HG03135 (cell line): ENCODE results near the gene PHACTR1.

Experiments used
- ATAC-seq: cut with Tn5 transposase; IDR thresholded peaks from one replicate; pipeline ENCODE4 v1.9.1; 2021; ENCODE audit warnings: mild to moderate bottlenecking, moderate library complexity; ENCODE audit not compliant: unreplicated experiment

Gene PHACTR1

GRCh38 chr6:12844284-12845223, 128.0 kb downstream of the PHACTR1 start:
- no peak for ATAC-seq

- ATAC-seq, result no peak
Measured at GRCh38 chr6:12845224-12846004, 128.8 kb downstream of the PHACTR1 start.

GRCh38 chr6:12848964-12849808, 132.6 kb downstream of the PHACTR1 start:
- no peak for ATAC-seq

- no peak for ATAC-seq
Measured at GRCh38 chr6:12849809-12850198, 133.2 kb downstream of the PHACTR1 start.

GRCh38 chr6:12851123-12851695, 134.6 kb downstream of the PHACTR1 start:
- no peak for ATAC-seq

- ATAC-seq, result no peak
Measured at GRCh38 chr6:12861603-12862002, 145.0 kb downstream of the PHACTR1 start.

GRCh38 chr6:12865117-12865516, 148.6 kb downstream of the PHACTR1 start:
- no peak for ATAC-seq

- no peak for ATAC-seq
Measured at GRCh38 chr6:12865671-12866181, 149.2 kb downstream of the PHACTR1 start.

GRCh38 chr6:12866422-12867029, 150.0 kb downstream of the PHACTR1 start:
- ATAC-seq, result no peak

DNA sequence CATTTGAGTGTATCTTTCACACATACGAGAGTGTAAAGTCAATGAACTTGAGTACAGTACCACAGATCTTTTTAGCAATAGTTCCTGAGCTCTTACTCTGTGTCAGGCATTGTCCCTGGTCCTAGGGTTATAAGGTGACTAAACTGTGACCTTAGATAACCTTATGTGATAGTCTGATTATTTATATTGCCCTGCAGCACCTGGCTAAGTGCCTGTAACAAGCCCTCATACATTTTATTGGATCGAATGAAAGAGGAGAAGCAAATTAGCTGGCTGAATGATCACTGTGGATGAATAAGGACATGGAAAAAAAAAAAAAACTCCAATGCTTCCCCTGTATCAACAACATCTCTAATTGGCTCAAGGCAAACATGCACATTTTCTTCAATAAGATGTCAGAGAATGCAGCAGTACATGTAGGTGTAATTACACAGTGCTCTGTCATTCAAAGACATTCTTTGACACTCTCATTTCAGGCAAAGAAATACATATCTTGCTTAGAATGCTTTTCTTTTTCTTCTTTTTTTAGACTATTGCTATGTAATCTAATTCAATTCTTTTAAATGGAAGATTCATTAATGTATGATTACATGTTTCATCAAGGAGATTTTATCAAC, 153.4 kb downstream of the PHACTR1 start:
- ATAC-seq, result no peak

DNA sequence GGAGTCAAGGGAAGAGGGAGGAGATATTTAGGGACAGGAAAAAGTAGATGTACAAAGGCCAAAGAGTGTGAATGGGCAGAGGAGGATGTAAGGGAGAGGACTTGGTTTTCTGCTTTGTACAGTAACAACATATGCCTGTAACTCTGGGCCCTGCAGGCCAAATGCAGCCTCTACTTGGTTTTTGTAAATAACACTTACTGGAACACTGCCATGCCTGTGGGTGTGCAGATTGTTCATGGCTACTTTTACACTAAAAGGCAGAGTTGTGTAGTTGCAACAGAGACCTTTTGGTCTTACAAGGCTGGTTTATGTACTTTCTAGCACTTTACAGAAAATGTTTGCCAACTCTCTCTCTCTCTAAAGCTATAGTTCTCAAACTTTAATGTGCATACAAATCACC, 157.1 kb downstream of the PHACTR1 start:
- no peak for ATAC-seq

- ATAC-seq, result no peak
Measured at GRCh38 chr6:12875051-12875450, 158.5 kb downstream of the PHACTR1 start.

GRCh38 chr6:12878741-12879140, 162.2 kb downstream of the PHACTR1 start:
- ATAC-seq, result no peak

GRCh38 chr6:12882761-12883290, 166.3 kb downstream of the PHACTR1 start:
- no peak for ATAC-seq

DNA sequence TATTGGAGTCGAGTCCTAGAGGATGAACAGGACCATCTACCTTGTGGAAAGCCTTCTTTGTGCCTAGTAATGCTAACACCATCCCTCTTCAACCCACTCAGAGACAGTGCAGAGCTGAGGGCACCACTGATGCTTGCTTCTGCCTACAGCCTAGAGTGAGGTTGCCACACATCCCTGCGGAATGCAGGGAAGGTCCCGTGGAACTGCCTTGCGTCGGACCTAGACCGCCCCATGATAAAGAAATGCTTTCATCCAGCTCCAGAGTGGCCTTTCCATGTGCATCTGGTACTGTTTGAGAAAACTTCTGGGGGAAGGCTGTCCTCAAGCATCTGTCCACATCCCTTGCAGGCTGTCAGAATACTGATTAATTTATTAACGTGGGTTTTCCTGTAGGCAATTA, 168.4 kb downstream of the PHACTR1 start:
- ATAC-seq, result no peak

DNA sequence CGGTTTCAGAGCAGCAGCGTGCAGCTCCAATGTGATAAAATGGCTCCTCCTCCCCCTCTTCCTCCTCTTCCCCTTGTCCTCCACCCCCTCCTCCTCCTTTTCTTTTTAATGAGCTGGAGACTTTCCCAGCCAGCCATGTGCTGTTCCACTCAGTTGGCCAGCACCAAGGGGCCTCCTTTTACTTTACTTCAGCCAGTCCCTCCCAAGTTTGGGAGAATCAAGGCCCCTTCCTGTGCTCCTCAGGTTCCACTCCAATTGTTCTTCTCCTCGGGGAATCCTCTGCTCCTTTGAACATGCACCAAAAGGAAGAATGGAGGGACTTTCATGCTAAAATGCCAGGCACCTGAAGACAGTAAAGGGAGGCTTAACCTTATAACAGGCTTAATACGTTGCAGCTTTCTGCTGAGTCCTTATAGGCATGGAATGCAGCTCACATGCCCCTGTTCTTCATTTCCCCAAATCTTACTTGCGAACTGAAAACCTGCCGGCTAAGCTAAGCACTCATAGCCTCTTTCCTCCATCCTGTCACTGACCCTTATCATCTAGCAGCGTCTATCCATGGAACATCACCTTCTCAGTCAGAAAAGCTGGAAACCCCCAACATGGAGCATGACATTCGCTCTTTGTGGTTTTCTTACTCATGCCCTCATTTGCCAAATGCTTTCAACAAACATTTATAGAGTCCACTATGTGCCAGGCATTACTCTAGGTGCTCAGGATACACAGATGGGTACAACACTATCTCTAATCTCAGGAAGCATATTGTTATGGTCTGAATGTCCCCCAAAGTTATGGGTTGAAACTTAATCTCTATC, 170.6 kb downstream of the PHACTR1 start:
- no peak for ATAC-seq

DNA sequence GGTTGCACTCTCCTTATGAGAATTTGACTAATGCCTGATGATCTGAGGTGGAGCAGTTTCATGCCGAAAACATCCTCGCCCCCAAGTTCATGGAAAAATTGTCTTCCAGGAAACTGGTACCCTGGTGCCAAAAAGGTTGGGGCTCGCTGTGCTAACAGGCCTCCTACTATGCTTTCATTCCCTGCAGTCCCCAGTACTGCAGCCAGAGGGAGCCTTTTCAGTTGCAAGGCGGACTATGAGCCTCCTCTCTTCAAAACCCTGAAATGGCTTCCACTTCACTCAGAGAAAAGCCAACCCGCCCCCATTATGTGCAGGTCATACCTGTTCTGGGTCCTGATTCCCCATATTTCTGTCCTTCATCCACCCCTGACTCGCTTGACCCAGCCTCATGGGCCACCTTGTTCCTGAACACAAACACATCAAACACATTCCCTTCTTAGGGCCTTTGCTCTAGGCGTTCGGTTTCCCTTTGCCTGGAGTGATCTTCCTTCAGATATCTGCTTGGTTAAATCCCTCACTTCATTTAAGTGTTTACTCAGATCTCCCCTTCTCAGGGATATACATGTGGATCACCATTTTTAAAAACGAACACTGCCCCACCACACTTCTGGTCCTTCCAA, 173.7 kb downstream of the PHACTR1 start:
- ATAC-seq, result no peak

DNA sequence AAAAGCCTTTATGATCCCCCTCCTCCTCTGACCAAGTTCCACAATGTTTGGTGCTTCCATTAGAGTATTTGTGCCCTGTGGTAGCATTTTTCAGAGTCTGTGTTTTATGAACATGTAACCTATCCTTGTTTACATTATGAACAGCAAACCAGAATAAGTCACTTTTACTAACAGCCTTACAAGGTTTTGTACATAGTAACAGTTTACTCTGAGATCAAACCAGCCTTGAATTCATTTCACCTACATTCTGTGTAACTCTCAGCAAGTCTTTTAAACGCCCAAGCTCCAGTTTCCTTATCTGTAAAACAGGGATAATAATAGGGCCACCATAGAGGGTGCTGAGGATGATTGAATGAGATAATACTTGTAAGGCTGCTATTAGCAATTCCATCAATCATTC, 175.0 kb downstream of the PHACTR1 start:
- ATAC-seq, result no peak
